Suprapubic skin (tissue), 4 donors: ENCODE data around the gene NAA15.

Experiments
- CTCF ChIP-seq, 2 donors: fragments of 200-600 bp in 1 of 2; fragments of 450-650 bp in 1 of 2; sonication (generic) in 1 of 2; IDR thresholded peaks; one replicate each; pipeline ENCODE4 v1.5.1; 2016 to 2019; ENCODE audit warnings: antibody characterized with exemption in 2 of 2, mild to moderate bottlenecking in 1 of 2, moderate library complexity in 1 of 2
- POLR2A ChIP-seq, 2 donors: fragments of 450-650 bp; IDR thresholded peaks; one replicate each; pipeline ENCODE4 v1.6.1; 2017; ENCODE audit warnings: antibody characterized with exemption in 2 of 2, mild to moderate bottlenecking in 2 of 2, moderate library complexity in 2 of 2
- POLR2AphosphoS5 ChIP-seq, 3 donors: sonication (generic); formaldehyde crosslinking; IDR thresholded peaks; one replicate each; pipeline ENCODE4 v1.6.1; 2017; ENCODE audit warnings: antibody characterized with exemption in 3 of 3

- TF ChIP-seq CTCF (IDR thresholded peaks at IDR 0.05) (no peak), POLR2AphosphoS5 (IDR thresholded peaks at IDR 0.05) (no peak), POLR2A (IDR thresholded peaks at IDR 0.05) (no peak)
Observed at GRCh38 chr4:139465922-139466321, 164.6 kb downstream of the NAA15 start.
